Right lobe of liver (tissue), 4 donors: ENCODE data around the gene FPGS.

Experiments used
- CTCF ChIP-seq, 4 donors: fragments of 200-600 bp in 3 of 4; fragments of 450-650 bp in 1 of 4; IDR thresholded peaks; one replicate each; pipeline versions ENCODE4 v1.5.1 to v1.8.0; 2016 to 2022; ENCODE audit warnings: antibody characterized with exemption in 4 of 4, mild to moderate bottlenecking in 2 of 4
- POLR2A ChIP-seq: fragments of 450-650 bp; IDR thresholded peaks from one replicate; pipeline ENCODE4 v1.6.1; 2017; ENCODE audit warnings: antibody characterized with exemption, mild to moderate bottlenecking
- donor health status: DM: no; HTN: no; CAD: no.
- donor health status: DM: no; HTN: no; CAD: no.
- donor health status: DM: no; HTN: yes; CAD: no.

- no peak for TF ChIP-seq CTCF (IDR thresholded peaks at IDR 0.05)
- TF ChIP-seq POLR2A: no peak
These were observed 9.3 kb downstream of the FPGS start for GRCh38 chr9:127812011-127812410.
